ENCODE measurements around the gene LHPP.

LHPP gene

GRCh38 chr10:124461642-124462347, at the start of gene LHPP:
LHPP (plus strand) TSS chr10:124461823; CDS start chr10:124461863, 40 bp downstream.
- peak within 1 kb of the TSS; percentile 44; the same call in 1 of the 2 replicates for H3K4me3 ChIP-seq (ENCODE audit: low read length)
- no peak for TF ChIP-seq ZNF274 (IDR thresholded peaks at IDR 0.05; ENCODE audit: low read depth, low read length)

- TF ChIP-seq ZNF274 (IDR thresholded peaks at IDR 0.05; ENCODE audit: low read depth, low read length), result no peak
- H3K4me3 ChIP-seq (ENCODE audit: low read length), result no peak overlapping the region
Measured at GRCh38 chr10:124414076-124414475, 47.5 kb upstream of the LHPP start.

- no peak overlapping the region for H3K4me3 ChIP-seq (ENCODE audit: low read length)
- TF ChIP-seq ZNF274 (IDR thresholded peaks at IDR 0.05; ENCODE audit: low read depth, low read length), result no peak
Measured at GRCh38 chr10:124415210-124415609, 46.4 kb upstream of the LHPP start.

GRCh38 chr10:124416733-124417132, 44.9 kb upstream of the LHPP start:
- TF ChIP-seq ZNF274 (IDR thresholded peaks at IDR 0.05; ENCODE audit: low read depth, low read length), result no peak
- no peak overlapping the region for H3K4me3 ChIP-seq (ENCODE audit: low read length)

- no peak for TF ChIP-seq ZNF274 (IDR thresholded peaks at IDR 0.05; ENCODE audit: low read depth, low read length)
- peak overlapping the region; percentile 16 for H3K4me3 ChIP-seq (ENCODE audit: low read length)
Measured at GRCh38 chr10:124417895-124418725, 43.5 kb upstream of the LHPP start.

GRCh38 chr10:124418726-124419501, 42.7 kb upstream of the LHPP start, which contains the start of gene OAT:
OAT (minus strand) TSS chr10:124418923; CDS start chr10:124412171, 6,752 bp downstream.
- H3K4me3 ChIP-seq (ENCODE audit: low read length), result peak within 1 kb of the TSS; percentile 16

GRCh38 chr10:124419635-124420034, 42.0 kb upstream of the LHPP start:
- H3K4me3 ChIP-seq (ENCODE audit: low read length), result no peak overlapping the region

More at GRCh38 chr10:124418726-124419501, 42.7 kb upstream of the LHPP start, which contains the start of gene OAT:
- no peak for TF ChIP-seq ZNF274 (IDR thresholded peaks at IDR 0.05; ENCODE audit: low read depth, low read length)

GRCh38 chr10:124420254-124420653, 41.4 kb upstream of the LHPP start:
- no peak for TF ChIP-seq ZNF274 (IDR thresholded peaks at IDR 0.05; ENCODE audit: low read depth, low read length)
- no peak overlapping the region for H3K4me3 ChIP-seq (ENCODE audit: low read length)

More at GRCh38 chr10:124419635-124420034, 42.0 kb upstream of the LHPP start:
- TF ChIP-seq ZNF274 (IDR thresholded peaks at IDR 0.05; ENCODE audit: low read depth, low read length), result no peak

GRCh38 chr10:124422742-124423141, 38.9 kb upstream of the LHPP start:
- no peak for TF ChIP-seq ZNF274 (IDR thresholded peaks at IDR 0.05; ENCODE audit: low read depth, low read length)
- H3K4me3 ChIP-seq (ENCODE audit: low read length), result no peak overlapping the region

- TF ChIP-seq ZNF274 (IDR thresholded peaks at IDR 0.05; ENCODE audit: low read depth, low read length), result no peak
- H3K4me3 ChIP-seq (ENCODE audit: low read length), result no peak overlapping the region
Measured at GRCh38 chr10:124423813-124424212, 37.8 kb upstream of the LHPP start.

GRCh38 chr10:124425227-124425962, 36.2 kb upstream of the LHPP start:
- TF ChIP-seq ZNF274 (IDR thresholded peaks at IDR 0.05; ENCODE audit: low read depth, low read length), result no peak
- H3K4me3 ChIP-seq (ENCODE audit: low read length), result no peak overlapping the region

GRCh38 chr10:124428207-124428777, 33.3 kb upstream of the LHPP start:
- no peak for TF ChIP-seq ZNF274 (IDR thresholded peaks at IDR 0.05; ENCODE audit: low read depth, low read length)
- H3K4me3 ChIP-seq (ENCODE audit: low read length), result no peak overlapping the region

GRCh38 chr10:124429576-124429975, 32.0 kb upstream of the LHPP start:
- H3K4me3 ChIP-seq (ENCODE audit: low read length), result no peak overlapping the region
- TF ChIP-seq ZNF274 (IDR thresholded peaks at IDR 0.05; ENCODE audit: low read depth, low read length), result no peak
